ENCODE measurements around the gene CYB5R3.

The CYB5R3 gene

DNA sequence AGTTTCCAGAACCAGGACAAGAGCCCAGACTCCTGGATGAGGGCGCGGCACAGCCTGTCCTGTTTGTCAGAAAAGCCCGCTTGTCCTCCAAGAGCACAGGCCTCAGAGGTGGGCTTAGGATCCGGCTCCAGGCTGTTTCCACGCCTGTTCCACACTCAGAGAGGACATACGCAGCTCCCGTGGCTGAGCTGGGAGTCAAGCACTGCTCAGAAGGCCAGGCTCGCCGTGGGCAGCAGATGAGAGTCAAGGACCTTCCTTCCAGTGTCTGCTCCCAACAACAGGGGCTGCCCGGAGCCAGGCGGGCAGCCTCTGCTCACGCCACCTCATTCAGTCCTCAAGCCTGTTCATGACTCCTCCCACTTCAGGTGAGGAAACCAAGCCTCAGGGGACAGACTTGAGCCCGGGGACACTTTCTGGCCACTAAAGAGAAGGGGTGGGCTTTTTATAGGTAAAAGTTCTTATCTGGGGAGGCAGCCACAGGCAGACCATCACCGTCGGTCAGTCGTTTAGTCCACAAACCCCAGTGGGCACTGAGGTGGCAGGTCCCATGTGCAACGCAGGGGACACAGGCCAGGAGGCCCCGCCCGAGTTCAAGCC is 3.8 kb downstream of the CYB5R3 start:
- DNase-seq (ENCODE audit: low read depth in 2 of 2): no peak

DNA sequence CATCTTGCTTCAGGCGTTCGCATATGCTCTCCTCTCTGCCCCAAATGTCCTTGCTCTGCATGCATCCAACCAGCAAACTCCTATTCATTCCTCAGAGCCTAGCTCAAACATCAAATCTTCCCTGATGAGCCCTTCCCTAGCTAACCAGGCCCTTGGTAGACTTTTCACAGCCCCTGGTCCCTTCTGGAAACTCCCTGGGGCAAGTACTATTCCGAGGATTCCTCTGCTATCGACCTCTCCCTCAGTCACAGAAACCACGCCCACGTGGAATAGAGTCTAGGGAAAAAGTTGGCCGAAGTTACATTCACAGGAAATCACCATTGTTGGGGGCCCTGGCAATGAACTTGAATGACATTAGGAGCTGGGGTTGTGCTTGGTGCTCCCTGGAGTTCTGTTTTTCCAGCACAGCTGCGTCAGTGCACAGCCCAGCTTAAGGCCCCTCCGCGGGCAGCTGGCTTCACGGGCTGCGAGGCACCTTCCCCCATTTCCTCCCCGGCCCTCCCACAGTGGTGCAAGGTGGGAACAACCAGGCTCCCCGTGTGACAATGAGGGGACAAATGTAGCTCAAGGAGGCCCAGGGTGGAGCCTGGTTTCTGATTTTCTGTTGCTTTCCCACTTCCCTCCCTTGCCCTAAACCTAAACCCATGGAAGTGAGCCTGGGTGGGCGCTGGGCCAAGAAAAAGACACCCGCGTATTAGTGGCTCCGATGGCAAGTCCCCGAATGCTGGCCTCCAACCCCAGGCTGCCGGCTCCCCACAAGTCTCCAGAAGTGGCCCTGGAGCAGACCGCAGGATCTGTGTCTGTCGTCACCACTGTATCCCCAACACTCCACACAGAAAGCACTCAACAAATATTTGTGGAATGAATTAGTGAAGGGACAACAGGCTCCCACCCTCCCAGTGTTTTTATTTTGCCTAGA is 4.5 kb downstream of the CYB5R3 start:
- no peak for DNase-seq (ENCODE audit: low read depth in 2 of 2)

DNA sequence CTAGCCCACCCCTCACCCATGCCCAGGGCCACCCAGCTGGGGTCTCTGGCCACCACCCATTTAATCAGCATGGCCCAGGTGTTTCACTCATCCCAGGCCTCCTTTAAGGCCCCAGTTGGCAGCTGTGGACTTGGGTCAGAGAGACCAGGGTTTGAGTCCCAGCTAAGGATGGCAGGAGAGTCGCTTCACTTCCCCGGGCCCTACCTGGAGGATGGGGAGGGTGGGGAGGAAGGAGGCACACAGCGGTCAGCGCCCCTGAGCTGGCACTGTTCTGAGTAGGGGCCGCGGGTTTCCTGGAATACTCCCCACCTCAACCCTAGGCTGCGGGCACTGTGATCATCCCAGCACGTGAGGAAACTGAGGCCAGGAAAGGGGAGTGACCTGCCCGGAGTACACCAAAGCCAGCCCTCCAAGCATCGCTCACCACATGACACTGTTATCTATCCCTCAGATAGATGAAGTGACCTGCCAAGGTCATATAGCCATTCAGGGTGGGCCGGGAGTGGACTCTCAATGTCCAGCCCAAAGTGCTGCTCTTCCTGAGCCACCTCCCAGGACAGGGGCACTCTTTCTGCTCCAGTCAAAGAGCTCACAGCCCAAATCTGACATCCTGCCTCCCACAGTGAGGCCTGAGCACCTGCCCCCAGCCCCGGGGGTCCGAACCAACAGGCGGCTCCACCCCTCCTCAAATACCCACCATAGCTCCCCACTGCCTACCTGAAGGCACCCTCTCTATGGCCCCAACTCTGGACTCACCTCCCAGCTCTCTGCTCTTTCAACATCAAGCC is 5.4 kb downstream of the CYB5R3 start:
- DNase-seq (ENCODE audit: low read depth in 2 of 2): no peak

DNA sequence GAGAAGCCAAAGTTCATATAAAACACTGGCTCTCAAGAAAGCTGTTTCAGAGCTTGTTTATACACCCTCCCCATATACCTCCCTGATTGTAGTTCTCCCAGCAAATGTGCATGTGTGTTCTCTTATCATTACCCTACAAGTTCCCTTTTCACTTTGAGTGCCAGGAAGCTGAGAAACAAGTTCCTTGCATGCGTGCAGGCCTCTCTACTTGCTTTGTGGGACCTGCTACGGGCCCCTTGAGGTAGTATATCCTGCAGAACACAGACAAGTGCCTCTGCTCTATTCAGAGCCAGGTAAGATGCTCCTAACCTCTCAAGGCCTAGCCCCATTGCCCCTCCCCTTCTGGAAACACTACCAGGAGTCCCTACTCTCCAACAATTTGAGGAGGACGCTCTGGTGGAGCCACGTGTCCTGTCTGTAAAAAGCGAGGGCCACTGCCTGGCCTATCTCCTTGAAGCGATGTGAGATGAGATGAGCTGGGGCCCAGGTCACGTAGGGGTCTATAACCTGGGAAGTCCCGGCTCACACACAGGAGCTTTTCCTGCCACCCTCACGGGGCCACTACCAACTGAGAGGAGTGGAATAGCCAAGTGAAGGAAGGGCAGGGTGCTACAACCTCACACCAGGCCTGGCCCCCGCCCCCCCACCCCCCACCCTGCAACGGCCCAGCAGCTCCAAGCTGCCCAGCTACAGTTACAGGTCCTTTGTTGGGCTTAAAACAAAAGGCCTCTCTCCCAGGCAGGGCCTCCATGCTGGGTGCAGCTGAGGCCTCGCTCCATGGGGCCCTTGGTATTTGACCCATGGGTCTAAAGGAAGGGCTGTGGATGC is 6.2 kb downstream of the CYB5R3 start:
- DNase-seq (ENCODE audit: low read depth in 2 of 2): no peak

DNA sequence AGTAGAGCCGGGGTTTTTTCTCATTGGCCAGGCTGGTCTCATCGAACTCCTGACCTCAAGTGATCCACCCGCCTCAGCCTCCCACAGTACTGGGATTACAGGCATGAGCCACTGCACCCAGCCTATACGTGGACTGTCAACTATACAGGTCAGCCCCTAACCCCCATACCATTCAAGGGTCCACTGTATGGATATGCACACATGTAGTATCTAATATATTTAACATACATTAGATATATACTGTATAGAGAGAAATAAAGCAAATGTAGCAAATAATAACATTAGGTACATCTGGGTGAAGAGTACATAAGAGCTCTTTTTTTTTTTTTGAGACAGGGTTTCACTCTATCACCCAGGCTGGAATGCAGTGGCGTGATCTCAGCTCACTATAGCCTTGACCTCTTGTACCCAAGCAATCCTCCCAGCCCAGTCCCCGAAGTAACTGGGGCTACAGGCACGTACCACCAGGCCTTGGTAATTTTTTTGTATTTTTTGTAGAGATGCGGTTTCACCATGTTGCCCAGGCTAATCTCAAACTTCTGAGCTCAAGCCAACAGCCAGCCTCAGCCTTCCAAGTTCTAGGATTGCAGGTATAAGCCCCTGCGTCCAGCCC is 7.3 kb downstream of the CYB5R3 start:
- no peak for DNase-seq (ENCODE audit: low read depth in 2 of 2)

DNA sequence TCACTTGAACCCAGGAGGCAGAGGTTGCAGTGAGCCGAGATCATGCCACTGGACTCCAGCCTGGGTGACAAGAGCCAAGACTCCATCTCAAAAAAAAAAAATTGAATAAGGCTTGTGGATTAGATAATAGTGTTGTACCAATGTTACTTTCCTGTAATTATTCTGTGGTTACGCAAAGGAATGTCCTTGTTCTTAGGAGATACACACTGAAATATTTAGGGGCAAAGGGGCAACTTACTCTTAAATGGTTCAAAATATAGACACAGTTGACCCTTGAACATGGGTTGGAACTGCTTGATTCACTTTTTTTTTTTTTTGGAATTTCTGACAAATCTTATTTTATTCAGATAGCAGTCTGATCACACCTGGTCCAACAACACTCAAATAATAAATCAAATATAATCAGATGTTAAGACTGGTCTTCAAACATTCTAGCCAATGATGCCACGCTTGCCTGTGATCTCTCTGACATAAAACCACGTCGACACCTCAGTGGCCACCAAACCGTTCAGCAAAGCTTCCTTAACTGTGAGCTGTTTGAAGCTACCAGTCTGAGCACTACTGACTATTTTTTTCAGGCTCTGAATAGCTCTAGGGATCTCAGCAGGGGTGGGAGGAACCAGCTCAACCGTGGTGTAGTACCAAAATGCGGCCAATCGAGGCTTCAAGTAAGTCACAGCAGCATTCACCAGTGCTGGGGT is 9.5 kb downstream of the CYB5R3 start:
- DNase-seq (ENCODE audit: low read depth in 2 of 2): no peak

DNA sequence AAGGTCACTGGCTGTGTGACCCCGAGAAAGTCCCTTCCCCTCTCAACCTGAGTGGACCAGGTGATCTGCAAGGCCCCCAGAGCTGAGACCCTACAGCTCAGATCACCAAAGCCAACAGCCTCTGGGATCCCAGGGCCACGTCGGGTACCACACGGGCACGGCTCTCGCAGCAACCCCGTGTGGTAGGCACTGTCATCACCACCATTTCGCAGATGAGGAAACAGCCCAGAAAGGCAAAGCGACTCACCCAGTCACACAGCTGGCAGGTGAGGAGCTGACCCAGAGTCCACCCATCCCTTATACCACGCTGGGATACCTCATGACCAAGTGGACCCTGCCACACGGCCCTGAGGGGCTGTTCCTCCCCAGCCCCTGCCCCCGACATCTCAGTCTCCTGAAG is 11.6 kb downstream of the CYB5R3 start:
- no peak for DNase-seq (ENCODE audit: low read depth in 2 of 2)

DNA sequence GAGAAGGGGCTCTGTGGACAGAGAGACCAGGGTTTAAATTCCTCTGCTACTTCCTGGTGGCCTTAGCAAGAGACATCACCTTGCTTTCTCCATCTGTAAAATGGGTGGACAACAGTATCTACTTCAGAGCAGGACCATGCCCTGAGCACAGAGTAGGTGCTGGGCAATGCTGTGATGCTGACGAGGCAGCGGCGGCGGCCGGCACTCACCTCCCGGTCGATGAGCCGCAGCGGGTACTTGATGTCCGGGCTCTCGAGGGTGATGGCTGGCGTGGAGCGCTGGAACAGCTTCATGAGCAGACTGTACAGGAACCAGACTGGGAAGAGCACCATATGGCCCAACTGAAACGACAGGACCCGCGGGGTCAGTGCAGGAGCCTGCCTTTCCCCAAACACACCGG is 12.7 kb downstream of the CYB5R3 start:
- no peak for DNase-seq (ENCODE audit: low read depth in 2 of 2)

DNA sequence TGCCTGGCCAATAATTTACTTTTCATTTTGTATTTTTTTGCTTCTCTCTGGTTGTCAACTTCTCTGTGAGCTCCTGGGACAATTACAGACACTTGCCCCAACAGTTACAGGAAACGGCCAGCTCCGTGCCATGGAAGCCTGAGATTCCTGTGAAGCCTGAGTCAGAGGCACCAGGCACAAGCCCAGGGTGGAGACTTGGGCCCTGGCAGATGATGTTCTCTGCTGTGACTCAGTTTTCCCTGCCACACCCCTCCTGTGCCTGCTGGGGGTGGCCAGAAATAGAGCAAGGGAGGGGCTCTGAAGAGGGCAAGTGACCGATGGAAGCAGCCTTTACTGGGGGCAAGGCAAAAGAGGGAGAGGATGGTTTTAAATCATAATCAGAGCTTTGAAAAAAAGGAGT is 13.7 kb downstream of the CYB5R3 start:
- no peak for DNase-seq (ENCODE audit: low read depth in 2 of 2)

DNA sequence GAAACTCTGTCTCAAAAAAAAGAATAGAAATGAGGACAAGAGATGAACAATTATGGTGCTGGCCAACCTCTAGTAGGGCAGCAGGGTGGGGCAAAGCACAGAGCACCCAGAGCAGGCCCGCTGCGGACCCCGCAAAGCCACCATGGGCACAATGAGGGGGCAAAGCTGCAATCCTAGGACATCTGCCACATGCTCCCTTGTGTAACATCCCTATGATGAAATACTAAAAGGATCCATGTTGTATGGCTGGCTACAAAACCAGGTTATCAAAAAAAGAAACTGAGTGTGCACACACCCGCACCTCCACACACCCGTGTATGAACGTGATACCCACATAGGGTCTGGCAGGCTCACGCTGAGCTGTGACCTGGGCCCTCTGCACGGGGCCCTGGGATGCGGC is 16.2 kb downstream of the CYB5R3 start:
- DNase-seq (ENCODE audit: low read depth in 2 of 2): no peak

DNA sequence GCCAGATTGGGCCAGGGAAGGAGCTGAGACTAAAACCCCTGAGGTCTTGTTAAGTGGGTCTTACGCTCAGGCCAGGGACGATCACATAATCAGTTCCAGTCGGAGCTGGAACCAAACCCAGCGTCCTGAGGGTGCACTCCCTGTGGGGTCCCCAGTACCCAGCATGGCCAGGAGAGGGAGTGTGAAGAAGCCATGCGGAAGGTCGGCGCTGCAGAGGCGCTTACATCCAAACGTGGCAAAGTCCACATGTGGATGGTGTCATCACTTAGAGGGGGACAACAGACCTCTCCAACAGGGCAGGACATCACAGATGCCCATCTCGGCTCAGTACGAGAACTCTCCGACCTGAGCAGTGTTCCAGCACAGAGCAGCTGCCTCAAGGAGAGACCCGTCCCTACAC is 17.1 kb downstream of the CYB5R3 start:
- DNase-seq (ENCODE audit: low read depth in 2 of 2): no peak

DNA sequence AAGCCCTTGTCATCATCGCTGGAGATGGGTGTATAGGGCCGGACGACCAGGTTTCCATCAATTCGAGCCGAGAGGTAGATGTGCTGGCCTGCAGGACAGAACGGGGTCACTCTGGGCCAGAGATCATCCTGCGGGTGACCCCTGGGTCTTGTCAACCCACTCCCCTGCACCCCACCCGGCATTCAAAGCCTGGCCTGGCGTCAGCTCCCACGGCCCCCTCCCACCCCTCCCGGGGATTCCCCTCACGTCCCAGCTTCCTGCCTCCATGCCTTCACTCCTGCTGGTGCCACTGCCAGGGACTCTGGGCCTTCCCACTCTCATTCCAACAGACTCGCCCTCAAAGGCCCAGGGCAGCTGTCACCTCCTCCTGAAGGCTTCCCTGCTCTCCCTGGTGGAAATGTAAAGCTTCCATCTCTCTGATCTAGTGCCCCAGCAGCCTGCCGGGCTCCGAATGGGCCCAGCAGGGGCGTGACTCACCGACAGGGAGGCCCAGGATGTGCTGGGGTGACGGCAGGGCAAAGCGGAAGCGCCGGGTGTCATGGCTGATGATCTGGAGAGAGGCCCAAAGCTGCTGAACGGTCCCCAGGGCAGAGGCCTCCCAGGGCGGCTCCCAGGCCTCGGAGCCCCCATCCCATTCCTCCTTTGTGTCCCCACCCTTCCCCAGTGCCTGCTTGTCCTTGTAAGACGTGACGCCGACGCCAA is 18.1 kb downstream of the CYB5R3 start:
- no peak for DNase-seq (ENCODE audit: low read depth in 2 of 2)

DNA sequence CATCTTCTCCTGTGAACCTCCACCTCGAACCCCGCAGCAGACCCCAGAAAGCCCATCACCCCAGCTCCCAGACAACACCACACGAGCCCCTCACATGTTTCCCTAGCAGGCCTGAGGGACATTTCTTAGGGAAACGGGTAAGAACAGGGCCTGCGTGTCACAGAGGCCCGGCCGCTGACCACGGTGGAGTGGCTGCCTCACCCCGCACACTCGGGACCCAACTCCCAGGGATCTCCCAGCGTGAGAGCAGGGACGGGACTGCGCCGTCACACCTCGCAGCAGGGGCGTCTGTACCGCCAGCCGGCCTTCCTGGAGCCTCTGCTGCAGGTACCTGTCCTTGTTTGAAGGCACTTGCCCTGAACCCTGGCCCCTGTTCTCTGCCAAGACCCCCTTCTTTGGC is 19.0 kb downstream of the CYB5R3 start:
- no peak for DNase-seq (ENCODE audit: low read depth in 2 of 2)

DNA sequence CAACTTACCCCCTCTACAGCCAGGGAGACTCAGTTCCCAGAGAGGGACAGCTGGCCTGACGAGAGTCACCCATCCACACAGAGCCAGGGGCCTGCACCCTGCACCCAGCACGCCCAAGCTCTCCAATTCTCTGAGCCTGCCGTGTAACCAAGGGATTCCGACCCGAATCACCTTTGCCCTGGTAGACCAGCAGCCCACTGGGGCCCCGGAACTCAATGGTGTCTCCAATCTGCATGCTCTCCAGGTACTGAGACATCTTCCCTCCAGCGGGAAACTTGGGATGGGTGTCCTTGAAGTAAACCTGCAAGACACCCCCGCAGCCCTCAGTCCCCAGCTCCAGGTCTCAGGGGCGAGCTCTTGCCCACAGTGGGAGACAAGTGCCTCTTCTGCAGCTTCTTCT is 21.2 kb downstream of the CYB5R3 start:
- DNase-seq (ENCODE audit: low read depth in 2 of 2): no peak

DNA sequence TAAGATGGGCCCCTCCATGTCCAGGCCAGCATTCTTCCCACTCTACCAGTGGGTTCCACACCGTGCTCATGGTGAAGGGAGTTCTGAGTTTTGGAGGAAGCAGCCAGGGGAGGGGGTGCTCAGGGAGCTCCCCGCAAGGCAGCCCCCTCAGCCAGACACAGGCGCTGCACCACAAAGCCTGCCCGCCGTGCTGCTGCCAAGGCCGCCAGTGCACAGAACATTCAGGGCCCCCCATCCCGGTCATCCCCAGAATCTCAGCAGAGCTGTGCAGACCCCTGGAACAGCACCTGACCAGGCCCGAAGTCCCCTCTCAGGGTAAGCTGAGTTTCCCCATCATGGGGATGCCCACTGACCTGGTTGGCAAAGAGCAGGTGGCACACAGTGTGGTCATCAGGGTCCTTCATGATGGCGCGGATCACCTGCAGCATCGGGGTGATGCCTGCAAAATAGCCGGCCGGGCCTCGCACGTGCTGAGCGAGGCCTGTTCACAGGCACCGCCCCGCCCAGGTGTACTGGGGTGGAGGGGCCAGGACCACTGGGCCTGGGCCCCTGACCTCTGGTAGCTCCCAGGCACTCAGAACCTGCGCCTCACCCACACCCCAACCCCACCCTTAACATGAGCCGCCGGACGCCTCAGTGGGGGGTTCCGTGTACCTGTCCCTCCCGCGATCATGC is 22.1 kb downstream of the CYB5R3 start:
- no peak for DNase-seq (ENCODE audit: low read depth in 2 of 2)

DNA sequence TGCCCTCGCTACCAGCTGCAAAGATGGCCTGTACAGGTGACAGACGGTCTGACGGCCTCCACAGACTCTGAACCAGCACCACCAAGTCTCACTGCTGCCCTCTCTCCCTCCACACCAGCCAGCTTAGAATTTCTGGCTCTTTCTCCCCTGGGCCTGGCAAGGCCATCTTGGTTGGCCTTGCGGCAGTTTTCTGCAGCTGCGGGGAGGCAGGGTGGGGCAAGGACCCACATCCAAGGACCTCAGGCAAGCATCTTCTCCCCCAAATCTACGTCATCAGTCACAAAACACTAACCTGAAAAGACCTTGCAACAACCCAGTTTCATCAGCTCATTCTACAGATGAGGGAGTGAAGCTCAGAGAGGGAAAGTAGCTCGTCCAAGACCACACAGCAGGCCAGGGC is 22.8 kb downstream of the CYB5R3 start:
- no peak for DNase-seq (ENCODE audit: low read depth in 2 of 2)

DNA sequence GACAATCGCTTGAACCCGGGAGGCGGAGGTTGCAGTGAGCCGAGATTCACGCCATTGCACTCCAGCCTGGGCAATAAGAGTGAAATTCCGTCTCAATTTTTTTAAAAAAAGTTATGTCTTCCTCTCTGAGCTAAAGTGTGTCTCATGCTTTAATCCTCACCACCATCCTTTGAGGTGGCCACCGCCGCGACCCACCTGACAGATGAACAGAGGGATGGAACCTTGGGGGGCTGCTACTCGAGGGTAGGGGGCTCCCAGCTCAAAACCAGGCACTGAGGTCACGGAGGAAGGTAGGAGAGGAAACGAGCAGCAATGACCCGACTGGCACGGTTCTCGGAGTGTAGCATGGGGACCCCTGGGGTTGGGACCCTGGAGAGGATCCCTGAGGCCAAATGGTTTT is 23.8 kb downstream of the CYB5R3 start:
- DNase-seq (ENCODE audit: low read depth in 2 of 2): no peak

DNA sequence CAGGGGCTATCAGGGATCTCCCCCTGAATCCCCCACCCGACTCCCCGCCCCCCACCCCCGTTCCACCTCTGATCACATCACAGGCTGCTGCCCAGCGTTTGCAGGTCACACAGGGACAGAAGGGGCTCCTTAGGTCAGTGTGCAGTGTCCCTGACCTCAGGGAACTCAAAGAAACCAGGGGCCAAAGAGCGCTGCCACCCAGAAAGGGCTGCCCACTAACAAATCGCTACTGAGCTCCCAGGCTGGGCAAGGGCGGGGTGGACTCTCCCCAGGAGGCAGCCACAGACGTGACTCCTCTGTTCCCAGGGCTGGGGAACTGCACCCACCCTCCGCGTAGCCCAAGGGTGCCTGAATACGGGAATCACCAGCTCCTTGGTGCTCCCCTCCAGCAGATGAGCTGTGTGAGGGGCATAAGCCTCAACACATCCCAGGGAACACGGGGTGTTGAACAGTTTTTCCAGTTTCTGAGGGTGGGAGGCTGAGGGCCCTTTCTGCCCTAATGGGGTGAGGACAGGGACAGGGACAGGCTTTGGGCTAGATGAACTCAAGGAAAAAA is 24.6 kb downstream of the CYB5R3 start:
- no peak for DNase-seq (ENCODE audit: low read depth in 2 of 2)

DNA sequence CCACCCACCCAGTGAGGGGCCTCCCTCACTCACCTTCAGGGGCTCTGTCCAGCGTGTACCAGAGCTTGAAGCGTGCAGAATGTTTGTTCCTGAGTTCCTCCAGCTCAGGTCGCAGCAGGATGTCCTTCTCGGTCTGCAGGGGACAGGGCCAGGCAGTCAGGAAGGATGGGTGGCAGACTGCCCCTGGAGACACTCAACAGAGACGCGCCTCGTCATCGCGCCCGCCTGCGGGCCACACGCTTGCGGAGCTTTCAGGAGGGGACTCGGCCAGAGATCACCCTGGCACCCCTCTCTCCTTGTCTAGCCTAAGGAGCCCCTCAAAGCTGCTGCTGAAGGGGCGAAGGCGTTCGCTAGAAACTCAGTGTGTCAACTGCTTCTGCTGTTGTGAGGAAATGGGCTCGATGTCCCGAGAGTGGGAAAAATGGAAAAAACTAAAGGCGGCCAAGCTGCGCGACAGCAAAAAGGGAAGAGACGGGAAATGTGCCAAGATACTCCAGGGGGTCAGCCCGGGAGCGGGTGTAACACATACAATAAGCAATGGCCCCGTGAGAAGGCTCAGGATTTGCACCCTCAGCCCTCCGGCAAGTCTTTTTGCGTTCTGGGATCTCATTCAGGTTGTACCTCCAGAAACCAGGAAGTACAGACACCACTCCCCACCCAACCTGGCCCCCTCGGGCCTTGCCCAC is 25.3 kb downstream of the CYB5R3 start:
- no peak for DNase-seq (ENCODE audit: low read depth in 2 of 2)
